ENCODE data around the gene CCDC170.

- TF ChIP-seq POLR2AphosphoS5 (IDR thresholded peaks at IDR 0.05; ENCODE audit: borderline replicate concordance, low read depth, low read length) = no peak
- TF ChIP-seq EZH2 (IDR thresholded peaks at IDR 0.05) = no peak
- TF ChIP-seq FOXP2 (optimal IDR thresholded peaks at IDR 0.05; ENCODE audit: control extremely low read depth, extremely low read length, insufficient read depth) = no peak
Observed at GRCh38 chr6:151523034-151523433, 29.2 kb downstream of the CCDC170 start.
